HG02623 (cell line): ENCODE results near the gene RBBP8NL.

Source experiments
- ATAC-seq: cut with Tn5 transposase; IDR thresholded peaks from one replicate; pipeline ENCODE4 v1.9.1; 2021; ENCODE audit warnings: moderate library complexity; ENCODE audit not compliant: unreplicated experiment

The RBBP8NL gene

DNA sequence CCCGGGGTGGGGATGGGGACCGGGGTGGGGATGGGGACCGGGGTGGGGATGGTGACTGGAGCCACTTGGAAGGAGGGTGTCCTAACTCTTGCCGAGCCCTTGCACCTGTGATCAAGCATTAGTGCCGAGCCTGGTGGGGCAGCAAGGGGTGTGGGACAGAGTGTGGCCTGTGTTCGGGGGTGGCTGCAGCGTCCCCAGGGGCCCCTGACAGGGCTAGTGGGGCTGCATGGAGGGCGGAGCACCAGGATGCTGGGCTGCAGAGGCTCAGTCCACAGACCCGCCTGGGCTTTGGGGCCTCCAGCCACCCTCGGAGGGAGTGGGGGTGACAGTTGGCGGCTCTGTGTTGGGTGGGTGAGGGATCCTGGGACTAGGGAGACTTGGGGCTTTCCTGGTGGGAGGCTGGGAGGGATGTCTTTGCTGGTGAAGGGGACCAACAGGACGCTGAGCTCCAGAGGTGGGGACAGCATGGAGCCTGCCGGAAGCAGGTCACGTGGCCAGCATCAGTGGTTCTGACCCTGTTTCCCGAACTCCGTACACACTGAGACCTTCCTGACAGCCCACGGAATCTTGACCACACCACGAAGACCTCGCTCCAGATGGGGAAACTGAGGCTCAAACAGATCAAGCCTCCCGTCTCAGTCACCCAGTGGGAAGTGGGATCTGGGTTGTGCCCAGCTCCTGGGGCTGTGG is 4.6 kb downstream of the RBBP8NL start:
- no peak for ATAC-seq

DNA sequence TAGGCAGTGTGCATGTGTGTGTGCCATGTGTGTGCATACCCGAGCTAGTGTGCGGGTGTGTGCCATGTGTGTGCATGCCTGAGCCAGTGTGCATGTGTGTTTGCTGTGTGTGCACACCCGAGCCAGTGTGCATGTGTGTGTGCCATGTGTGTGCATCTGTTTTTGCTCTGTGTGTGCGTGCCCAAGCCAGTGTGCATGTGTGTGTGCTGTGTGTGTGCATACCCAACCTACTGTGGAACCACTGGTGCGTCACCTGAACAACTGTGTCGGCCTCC is 5.7 kb downstream of the RBBP8NL start:
- ATAC-seq = no peak

DNA sequence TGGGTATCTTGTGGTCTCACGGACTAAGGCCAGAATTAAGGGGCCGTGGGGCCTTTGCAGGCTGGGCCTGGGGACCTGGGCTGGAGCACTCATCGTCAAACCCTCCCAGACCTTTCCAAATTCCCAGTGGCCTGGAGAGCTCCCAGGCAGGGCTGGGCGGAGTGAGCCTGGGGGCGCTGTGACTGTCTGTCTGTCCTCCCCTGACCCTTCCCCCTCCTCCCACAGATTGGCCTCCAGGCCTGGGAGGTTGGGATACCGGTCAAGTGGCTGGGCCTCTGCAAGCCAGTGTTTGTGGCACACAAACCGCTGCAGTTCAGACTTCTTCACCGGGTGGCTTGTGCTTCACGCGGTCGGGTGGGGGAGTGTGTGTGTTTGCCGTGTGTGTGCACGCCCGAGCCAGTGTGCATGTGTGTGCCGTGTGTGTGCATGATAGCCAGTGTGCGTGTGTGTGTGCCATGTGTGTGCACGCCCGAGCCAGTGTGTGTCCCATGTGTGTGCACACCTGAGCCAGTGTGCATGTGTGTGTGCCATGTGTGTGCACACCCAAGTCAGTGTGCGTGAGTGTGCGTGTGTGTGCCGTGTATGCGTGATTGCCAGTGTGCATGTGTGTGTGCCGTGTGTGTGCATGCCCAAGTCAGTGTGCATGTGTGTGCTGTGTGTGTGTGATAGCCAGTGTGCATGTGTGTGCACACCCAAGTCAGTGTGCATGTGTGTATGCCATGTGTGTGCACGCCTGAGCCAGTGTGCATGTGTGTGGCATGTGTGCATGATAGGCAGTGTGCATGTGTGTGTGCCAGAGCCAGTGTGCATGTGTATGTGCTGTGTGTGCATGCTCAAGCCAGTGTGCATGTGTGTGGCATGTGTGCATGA is 6.3 kb downstream of the RBBP8NL start:
- no peak for ATAC-seq

DNA sequence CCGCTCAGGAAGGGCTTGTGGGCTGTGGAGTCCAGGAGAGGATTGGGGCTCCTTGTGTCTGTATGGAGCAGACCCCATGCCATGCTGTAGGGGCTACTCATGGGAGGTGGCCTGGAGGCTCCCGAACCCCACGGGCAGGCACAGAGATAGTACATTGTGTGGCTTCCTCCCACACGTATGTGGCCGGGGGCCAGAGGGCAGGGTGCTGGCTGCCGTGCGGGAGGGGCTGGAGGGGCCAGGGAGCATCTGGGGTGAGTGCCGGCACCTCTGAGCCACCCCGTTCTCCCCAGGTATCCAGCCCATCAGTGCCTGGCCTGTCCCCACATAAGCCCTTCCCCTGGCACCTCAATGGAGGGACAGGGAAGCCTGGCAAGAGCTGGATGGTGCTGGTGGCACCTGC is 7.6 kb downstream of the RBBP8NL start:
- no peak for ATAC-seq

DNA sequence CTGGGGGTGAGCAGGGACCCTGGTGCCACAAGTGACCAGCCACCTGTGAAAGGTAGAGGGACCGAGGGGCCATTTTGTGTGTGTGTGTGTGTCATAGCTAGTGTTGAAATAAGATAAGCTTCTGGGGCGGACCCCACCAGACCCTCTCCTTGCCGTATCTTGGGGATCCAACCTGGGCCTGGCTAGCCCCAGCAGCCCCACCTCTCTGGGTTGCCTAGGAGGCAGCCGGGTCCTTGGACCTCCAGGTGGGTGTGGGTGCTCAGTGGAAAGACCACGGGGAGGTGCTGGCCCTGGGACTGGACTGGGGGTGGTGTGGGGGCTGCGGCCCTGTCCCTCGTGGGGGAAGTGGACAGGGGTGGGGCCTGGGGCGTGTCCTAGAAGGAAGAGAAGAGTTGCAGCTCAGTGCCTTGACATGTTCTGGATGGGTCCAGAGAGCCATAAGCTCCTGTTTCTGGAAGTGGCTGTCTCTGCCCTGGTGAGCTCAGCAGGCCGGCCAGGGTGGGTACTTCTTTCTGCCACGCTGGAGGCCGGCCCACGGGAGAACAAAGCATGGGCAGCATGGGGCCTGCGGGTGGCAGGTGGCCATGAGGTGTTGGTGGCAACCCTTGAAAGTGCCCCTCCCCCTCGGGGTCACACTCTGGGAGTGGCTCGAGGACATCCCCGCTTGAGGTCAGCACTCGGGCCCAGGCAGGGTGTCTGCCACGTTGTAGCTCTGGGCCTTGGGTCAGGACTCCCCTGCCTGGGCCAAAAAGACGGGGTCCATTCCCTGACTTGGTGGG is 8.4 kb downstream of the RBBP8NL start:
- ATAC-seq = no peak

DNA sequence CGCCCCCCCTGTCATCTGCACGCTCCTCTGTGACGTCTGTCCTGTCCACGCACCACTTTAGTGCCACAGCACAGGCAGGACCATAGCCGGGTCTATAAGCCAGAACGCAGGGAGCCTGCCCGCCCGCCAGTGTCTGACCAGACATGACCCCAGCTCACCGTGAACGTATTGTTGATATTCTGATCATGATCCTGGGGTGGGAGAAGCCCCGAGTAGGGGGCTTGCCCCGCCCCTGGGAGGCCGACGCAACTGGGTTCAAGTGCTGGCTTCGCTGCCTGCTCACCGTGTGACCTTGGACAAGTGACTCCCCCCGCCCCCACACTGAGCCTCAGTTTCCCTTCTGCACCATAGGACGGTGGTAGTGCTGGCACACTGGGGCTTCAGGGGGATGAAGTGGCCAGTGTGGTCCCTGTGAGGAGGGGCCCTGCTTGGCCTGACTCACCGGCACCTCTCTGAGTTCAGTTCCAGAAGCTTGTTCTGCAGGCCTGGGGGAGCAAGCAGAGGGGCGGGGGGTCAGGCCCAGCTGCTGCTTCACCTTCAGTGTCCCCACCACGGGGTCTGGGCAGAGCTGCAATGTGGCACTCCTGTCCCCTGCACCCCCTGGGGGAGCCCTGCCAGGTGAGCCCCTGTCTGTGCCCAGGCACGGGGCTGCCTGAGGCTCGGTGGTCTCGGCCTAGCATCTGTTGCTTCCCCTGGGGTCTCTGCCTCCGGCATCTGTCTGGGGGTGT is 9.2 kb downstream of the RBBP8NL start:
- no peak for ATAC-seq

DNA sequence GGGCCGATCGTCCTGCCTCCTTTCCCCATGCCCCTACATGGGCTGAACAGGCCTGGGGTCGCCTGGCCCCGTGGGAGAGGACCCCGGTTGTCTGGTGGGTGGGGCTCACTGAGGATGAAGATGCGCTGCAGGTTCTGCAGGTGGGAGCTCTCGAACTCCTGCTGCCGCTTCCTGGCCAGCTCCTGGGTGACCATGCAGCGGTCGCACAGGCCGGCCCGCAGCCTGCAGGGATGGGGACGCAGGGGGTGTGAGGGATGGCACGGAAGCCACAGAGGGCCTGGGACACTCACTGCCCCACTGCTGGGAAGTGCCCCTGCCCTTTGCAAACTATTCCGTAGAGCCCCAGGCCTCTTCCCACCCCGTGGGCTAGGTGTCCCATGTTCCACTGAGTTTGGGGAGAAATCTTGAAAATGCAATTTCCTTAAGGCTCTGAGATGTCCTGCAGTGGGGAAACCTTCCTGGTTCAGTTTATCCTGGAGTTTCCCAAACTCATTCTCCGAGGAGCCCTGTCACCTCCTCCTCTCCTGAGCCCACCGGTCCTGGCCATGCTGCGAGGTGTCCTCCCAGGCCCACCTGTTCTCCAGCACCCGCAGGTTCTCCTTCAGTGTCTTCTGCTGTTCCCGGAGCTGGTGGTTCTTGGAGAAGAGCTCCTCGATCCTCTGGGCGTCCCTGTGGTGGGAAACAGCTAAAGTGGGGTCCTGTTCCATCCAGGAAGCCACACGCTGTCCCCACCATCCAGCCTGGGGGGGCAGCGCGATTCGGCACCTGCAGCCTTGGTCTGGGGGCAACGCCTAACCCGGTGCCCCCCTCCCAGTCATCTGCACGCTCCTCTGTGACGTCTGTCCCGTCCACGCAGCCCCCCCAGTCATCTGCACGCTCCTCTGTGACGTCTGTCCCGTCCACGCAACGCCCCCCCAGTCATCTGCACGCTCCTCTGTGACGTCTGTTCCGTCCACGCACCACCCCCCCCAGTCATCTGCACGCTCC is 10.4 kb downstream of the RBBP8NL start:
- no peak for ATAC-seq

DNA sequence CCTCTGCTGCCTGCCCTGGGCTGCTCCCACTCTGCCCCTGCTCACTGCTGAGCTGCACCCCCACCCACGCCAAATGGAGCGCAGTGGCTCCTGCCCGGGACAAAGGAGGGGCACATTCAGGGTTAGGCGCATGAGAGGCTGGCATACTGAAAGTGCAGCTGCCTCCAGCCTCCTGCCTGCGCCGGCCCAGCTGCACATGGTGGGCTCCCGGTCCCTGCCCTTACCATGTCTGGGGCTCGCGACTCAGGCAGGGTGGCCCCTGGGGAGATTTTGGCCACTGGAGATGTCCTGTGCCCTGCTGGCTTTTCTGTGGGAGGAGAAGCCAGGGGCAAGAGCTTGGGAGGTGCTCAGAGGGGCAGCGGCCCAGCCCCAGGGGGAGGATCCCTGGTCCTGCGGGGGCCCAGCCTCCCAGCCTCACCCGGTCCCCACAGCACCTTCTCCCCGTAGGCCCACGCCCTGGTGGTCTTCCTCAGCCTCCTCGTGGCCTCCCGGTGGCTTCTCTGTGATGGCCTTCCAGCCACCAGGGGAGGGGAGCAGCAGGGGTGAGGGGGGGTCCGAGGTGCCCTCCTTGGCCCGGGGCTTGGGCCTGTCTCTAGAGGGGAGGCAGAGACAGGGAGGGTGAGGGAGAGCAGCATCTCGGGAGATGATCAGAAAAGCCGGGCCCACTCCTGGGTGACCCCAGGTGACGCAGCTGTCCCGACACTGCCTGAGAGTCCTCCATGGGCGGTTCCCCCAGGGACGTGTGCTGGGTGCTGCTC is 11.8 kb downstream of the RBBP8NL start:
- ATAC-seq = no peak

DNA sequence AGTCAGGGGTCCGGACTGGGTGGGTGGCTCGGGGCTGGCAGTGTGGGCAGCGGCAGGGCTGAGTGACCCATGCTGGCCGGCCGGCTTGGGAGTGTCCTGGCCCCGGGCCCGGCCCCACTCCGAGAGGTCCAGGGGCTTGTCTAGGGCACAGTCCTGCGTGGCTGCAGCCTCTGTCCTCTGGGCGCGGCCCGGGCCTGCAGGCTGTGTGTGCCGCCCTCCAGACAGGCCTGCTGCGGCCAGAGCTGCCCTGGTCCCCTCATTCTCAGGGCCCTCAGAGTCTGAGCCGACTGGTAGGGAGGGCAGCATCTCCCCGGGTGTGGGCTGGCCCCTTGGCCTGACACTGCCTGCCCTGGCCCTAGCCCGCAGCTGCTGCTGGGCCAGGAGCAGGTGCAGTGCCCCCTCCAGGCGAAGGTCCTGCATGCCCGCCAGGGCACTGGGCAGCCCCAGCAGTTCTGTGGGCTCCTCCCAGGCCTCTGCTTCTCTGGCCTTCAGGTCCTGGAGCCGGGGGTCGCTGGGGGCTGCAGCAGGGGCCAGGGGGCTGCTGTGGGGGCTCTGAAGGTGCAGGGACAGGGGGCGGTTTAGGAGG is 13.3 kb downstream of the RBBP8NL start:
- ATAC-seq = no peak

DNA sequence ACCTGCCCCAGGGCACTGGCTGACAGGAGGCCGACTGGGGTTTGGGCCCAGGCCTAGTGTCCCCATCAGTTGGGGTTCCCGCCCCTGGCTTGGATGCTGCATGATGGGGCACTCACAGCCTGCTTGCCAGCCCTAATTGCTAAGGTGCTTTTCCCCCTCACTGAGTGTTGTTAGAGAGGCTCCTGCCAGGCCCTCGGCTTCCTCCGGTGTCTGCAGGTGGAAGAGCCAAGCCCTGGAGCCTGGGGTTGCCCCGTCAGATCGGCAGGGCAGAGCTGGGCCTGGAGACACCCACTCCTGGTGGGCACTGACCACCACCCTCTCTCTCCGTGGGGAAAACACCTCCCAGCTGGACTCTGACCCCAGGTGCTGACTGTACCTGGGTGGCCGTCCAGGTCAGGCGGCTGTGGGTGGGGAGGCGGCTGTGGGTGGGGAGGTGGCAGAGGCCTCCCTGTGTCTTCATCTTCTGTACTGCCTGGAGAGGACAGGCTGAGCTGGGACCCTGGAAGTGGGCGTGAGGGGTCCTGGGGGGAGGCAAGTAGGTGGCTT is 14.2 kb downstream of the RBBP8NL start:
- no peak for ATAC-seq

DNA sequence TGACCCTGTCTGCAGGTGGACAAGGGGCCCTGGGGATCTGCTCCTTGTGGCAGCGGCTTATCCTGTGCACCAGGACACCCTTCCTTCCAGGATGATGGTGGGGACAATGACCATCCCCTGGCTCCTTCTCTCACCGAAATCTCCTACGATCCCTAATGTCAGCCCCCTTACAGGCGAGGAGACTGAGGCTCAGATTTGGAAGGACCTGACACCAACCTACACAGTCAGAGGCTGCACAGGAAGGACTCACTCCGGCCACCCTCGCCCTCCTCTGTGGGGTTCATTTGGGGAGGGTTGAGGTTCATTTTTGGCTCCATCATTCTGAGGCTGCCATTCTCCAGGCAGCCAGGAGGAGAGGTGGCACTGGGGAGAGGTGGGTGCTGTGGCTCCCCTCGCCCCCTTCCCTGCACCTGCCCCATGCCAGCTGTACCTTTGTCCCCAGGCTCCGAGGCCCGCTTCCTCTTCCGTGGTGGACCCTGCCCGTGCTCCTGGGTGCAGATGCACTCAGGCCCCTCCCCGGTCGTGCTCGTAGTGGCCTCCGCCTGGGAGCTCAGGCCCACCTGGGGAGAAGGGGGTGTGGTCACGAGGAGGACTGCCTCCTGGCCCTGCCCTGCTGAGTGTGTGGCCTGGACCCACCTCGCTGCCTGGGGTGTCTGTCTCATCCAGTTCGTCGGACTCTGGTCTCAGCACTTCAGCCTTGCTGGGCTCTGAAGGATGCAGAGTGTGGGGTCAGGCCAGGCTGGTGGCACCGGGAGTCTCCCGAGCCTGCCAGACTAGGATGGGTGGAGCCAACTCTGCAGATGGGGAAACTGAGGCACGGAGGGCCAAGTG is 14.9 kb downstream of the RBBP8NL start:
- ATAC-seq = no peak

DNA sequence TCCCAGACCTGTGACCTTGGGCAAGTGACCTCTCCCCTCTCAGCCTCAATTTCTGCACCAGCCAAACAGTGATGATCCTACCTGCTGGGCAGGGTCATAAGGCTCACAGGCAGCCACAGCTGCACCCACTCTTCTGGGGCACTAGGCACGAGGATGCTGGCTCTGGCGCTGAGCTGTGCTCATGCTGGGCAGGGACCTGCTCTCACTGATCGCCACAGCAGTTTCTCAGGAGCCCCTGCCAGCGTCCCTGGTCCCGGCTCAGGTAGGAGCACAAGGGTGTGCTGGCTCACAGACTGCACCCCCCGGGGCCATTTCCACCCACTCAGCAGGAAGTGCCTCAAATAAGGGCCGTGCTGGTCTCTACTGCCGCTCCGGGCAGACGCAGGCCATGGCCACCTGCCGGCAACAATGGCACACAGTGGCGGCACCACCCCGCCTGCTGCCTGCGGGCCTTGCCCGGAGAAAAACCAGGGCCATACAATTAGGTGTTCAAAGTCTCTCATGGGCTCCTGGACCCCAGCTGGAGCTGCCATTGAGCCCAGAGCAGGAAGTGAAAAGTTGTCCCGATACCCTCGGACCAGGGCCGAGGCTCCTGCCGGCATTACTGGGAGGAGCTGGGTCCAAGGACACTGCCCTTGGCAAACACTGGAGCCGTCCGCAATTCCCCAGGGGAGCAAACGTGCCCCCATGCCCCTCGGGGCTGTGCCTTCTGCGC is 15.7 kb downstream of the RBBP8NL start:
- no peak for ATAC-seq

DNA sequence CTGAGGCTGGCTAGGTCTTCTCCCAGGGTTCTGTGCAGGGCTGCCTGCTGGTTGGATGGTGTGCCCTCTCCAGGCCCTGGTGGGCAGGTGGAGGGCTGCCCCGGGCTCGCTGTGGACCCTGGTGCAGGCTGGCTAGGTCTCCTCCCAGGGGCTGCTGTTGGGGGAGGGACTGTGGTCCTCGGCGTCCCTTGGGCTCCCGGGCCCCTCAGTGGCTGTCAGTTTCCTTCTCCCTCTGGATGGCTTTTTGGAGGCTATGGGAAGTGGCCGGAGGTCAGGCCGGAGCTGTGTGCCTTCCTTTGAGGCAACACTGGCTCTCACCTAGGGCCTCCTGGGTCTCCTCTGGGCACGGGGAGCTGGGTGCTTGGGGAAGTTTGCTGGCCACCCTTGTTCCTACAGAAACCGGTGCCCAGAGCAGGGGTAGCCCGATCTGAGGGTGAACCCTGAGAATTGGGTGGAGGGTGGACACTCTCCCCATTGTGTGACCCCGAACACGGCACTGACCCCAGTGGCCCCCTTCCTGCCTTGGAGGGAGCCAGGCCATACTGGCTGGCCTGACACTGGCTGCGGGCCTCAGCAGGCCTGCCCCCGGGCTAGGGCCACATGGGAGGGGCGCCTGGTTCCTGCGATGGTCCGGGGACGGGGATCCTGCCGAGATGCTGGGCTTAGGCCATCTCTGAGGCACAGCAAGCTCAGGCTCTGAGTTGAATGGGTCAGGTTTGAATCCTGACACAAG is 16.4 kb downstream of the RBBP8NL start:
- ATAC-seq = no peak

DNA sequence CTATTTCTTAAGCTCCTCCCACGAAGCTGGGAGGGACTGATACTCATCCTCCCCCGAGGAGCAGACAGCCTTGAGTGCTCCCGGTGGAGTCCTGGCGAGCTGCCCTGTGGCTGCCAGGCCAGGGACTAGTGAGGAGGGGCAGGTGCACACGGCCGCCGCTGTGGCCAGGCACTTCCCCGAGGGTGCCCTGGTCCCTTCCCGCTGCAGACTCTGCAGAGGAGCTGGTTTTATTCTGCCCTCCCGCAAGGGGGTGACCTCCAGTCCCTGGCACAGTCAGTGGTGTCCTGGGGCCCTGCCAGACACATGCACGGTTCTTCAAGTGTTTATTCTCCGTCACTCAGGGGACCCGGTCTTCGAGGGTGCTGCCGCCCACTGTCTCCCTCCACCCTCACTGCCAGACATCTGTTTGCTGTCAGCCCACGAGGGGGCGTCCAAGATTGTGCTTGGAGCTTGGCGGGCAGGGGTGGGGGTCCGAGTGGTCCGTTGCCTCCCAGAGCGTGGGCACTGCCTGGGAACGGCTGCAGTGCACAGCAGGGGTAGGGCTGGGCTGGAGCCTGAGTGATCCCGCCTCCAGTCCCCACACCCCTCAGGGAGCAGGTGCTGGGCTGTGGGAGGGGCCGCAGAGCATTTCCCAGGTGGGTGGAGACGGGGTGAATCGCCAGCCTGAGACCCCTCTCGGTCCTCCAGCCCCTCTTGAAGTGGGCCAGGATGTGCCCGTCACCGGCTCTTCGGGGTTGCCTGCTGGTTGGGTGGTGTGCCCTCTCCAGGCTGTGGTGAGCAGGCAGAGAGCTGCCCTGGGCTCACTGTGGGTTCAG is 17.2 kb downstream of the RBBP8NL start:
- ATAC-seq = no peak

DNA sequence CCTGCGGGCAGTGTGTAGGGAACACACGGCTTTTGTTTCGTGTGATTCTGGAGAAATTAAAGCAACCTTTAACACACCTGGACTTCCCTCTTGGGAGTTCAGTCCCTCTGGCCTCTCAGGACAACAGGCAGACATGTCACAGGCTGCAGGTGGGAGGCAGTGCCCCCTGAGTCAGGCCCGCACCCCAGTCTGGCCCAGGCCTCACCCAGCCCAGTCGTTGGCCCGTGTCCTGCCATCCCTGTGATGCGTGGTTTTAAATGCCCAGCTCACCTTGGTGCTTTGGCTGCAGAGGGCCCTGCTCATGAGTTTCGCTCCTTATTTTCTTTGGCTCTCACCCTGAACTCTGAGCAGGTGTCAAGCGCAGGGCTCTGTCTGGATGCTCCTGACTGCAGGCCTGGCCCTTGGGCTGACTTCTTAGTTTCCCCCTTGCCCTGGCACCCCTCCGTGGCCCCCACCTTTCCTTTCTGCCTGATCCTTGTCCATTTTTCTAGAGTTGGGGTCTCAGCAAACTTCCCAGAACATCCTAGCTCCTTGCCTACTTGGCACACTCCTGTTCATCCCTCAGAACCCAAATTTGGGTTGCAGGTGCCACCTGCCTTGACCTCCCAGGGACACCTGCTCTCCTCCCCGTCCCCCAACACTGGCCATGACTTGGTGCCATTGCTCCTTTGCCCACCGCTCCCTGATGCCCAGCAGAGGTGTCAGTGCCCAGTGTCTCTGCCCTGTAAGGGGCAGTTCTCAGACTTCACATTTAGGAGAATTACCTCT is 18.1 kb downstream of the RBBP8NL start:
- ATAC-seq = no peak
